Measurements from ENCODE around the gene HECW1. TPM values are rescaled to one million over a fixed set of nuclear protein-coding genes. Genes with fewer than 3 reads are reported as not detected.

The HECW1 gene
- total RNA-seq, 1 experiment from 2014 or later, result 1.8 TPM

- no peak overlapping the region for H3K4me3 ChIP-seq (ENCODE audit: low read depth, low read length)
- Mint-ChIP-seq H3K9me3 (ENCODE audit: unreplicated experiment) (no peaks in the 10 kb centered on the region), H3K4me3 (ENCODE audit: unreplicated experiment) (no peak overlapping the region), H3K36me3 (ENCODE audit: insufficient read depth, unreplicated experiment) (no peaks in the 10 kb centered on the region), H3K27ac (ENCODE audit: unreplicated experiment) (no peak overlapping the region), H3K4me1 (ENCODE audit: low read depth, unreplicated experiment) (peaks cover 6% of the 10 kb centered on the region), H3K27me3 (ENCODE audit: insufficient read depth, unreplicated experiment) (peaks cover 9% of the 10 kb centered on the region)
- CTCF ChIA-PET, result no interaction called here
- TF ChIP-seq CTCF (IDR thresholded peaks at IDR 0.05; ENCODE audit: insufficient read depth in 1 of 2, low read depth in 1 of 2, low read length in 1 of 2, severe bottlenecking in 1 of 2, unreplicated experiment in 1 of 2), result no peak
- POLR2A ChIA-PET, result no interaction called here
- H3K9me3 ChIP-seq, result no peaks in the 10 kb centered on the region
- no peaks in the 10 kb centered on the region for H3K36me3 ChIP-seq (ENCODE audit: control insufficient read depth, insufficient read depth, low read length)
- H3K4me1 ChIP-seq, result no peaks in the 10 kb centered on the region
- DNase-seq, result no peak
- no TSS peak for BruUV-seq (replicated peaks)
- intact Hi-C loops (cut with micrococcal nuclease; ENCODE audit: unreplicated experiment), result no loop called here
- no peaks in the 10 kb centered on the region for H3K27me3 ChIP-seq (replicated peaks; ENCODE audit: control insufficient read depth, insufficient read depth, low read length)
Measured at GRCh38 chr7:43298617-43299016, 186.2 kb downstream of the HECW1 start.

GRCh38 chr7:43300121-43300520, 187.7 kb downstream of the HECW1 start:
- no peak for TF ChIP-seq CTCF (IDR thresholded peaks at IDR 0.05; ENCODE audit: insufficient read depth in 1 of 2, low read depth in 1 of 2, low read length in 1 of 2, severe bottlenecking in 1 of 2, unreplicated experiment in 1 of 2)
- no peak for DNase-seq
- Mint-ChIP-seq H3K27me3 (ENCODE audit: insufficient read depth, unreplicated experiment) (peaks cover 9% of the 10 kb centered on the region), H3K9me3 (ENCODE audit: unreplicated experiment) (no peaks in the 10 kb centered on the region), H3K27ac (ENCODE audit: unreplicated experiment) (no peak overlapping the region), H3K36me3 (ENCODE audit: insufficient read depth, unreplicated experiment) (no peaks in the 10 kb centered on the region), H3K4me3 (ENCODE audit: unreplicated experiment) (no peak overlapping the region), H3K4me1 (ENCODE audit: low read depth, unreplicated experiment) (no peaks in the 10 kb centered on the region)
- intact Hi-C loops (cut with micrococcal nuclease; ENCODE audit: unreplicated experiment), result loop anchor here (10.0 kb wide), 1 partner anchor 135 kb away; no protein-coding TSS in a partner anchor
- H3K4me1 ChIP-seq, result no peaks in the 10 kb centered on the region
- POLR2A ChIA-PET, result no interaction called here
- H3K4me3 ChIP-seq (ENCODE audit: low read depth, low read length), result no peak overlapping the region
- H3K36me3 ChIP-seq (ENCODE audit: control insufficient read depth, insufficient read depth, low read length), result no peaks in the 10 kb centered on the region
- H3K9me3 ChIP-seq, result no peaks in the 10 kb centered on the region
- H3K27me3 ChIP-seq (replicated peaks; ENCODE audit: control insufficient read depth, insufficient read depth, low read length), result no peaks in the 10 kb centered on the region
- CTCF ChIA-PET, result no interaction called here
- no TSS peak for BruUV-seq (replicated peaks)

- ChIA-PET POLR2A (no interaction called here), CTCF (interaction anchor here (0.6 kb wide), 2 partner anchors 37 to 361 kb away, joined by 3 read pairs; no protein-coding TSS in a partner anchor)
- H3K4me3 Mint-ChIP-seq (ENCODE audit: unreplicated experiment), result no peak overlapping the region
- intact Hi-C loops (cut with micrococcal nuclease; ENCODE audit: unreplicated experiment), result loop anchor here (10.0 kb wide), 1 partner anchor 133 kb away; no protein-coding TSS in a partner anchor
- no peak overlapping the region for H3K27ac Mint-ChIP-seq (ENCODE audit: unreplicated experiment)
- DNase-seq, result peak; percentile 30 to 63
- H3K27me3 Mint-ChIP-seq (ENCODE audit: insufficient read depth, unreplicated experiment), result peaks cover 9% of the 10 kb centered on the region
- H3K9me3 Mint-ChIP-seq (ENCODE audit: unreplicated experiment), result no peaks in the 10 kb centered on the region
- H3K4me1 Mint-ChIP-seq (ENCODE audit: low read depth, unreplicated experiment), result no peaks in the 10 kb centered on the region
- no peaks in the 10 kb centered on the region for H3K9me3 ChIP-seq
- no peak overlapping the region for H3K4me3 ChIP-seq (ENCODE audit: low read depth, low read length)
- H3K27me3 ChIP-seq (replicated peaks; ENCODE audit: control insufficient read depth, insufficient read depth, low read length), result no peaks in the 10 kb centered on the region
- no peaks in the 10 kb centered on the region for H3K4me1 ChIP-seq
- BruUV-seq (replicated peaks), result no TSS peak
- TF ChIP-seq CTCF (IDR thresholded peaks at IDR 0.05; ENCODE audit: insufficient read depth in 1 of 2, low read depth in 1 of 2, low read length in 1 of 2, severe bottlenecking in 1 of 2, unreplicated experiment in 1 of 2), result no peak
- no peaks in the 10 kb centered on the region for H3K36me3 ChIP-seq (ENCODE audit: control insufficient read depth, insufficient read depth, low read length)
- H3K36me3 Mint-ChIP-seq (ENCODE audit: insufficient read depth, unreplicated experiment), result no peaks in the 10 kb centered on the region
Measured at GRCh38 chr7:43302211-43302711, 189.8 kb downstream of the HECW1 start.
